ENCODE data around the gene KDM5B.

KDM5B gene

GRCh38 chr1:202692959-202693555, 115.2 kb downstream of the KDM5B start:
- no peaks in the 10 kb centered on the region for H3K9me3 ChIP-seq (ENCODE audit: control insufficient read depth in 5 of 5, low read length in 5 of 5)
- H3K36me3 ChIP-seq (ENCODE audit: control insufficient read depth in 5 of 5, insufficient read depth in 5 of 5, low read length in 5 of 5), result no peaks in the 10 kb centered on the region
- H3K9ac ChIP-seq (ENCODE audit: low read length in 5 of 5), result no peak overlapping the region
- H3K4me1 ChIP-seq (ENCODE audit: control insufficient read depth in 5 of 5, insufficient read depth in 5 of 5, low read length in 5 of 5), result no peaks in the 10 kb centered on the region
- H3K27me3 ChIP-seq (ENCODE audit: control insufficient read depth in 5 of 5, insufficient read depth in 4 of 5, low read length in 5 of 5), result peaks cover 12 to 59% (median 43%) of the 10 kb centered on the region in 5 donors
- no peak overlapping the region for H3K4me3 ChIP-seq (ENCODE audit: low read depth in 1 of 5, low read length in 5 of 5)
- H3K27ac ChIP-seq (ENCODE audit: low read depth, low read length), result no peak overlapping the region

DNA sequence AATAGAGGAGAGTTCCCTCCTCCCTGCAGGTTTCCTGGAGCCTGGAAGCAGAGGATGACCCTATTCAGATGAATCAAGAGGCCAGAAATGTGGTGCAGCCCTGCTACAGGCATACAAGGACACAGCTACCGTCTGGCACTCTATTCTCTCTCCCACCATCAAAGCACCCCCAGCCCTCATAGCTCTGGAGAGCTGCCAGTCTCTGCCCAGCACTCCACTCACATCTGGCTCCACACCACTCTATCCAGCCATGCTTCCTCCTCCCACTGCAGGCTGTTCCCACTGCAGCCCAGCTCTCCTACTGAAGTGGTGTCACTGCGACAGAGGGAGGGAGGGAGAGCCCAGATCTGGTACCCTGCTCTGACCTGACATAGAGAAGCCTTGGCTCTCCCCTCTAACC, 116.4 kb downstream of the KDM5B start:
- Histone ChIP-seq H3K9me3 (ENCODE audit: control insufficient read depth in 5 of 5, low read length in 5 of 5) (no peaks in the 10 kb centered on the region), H3K4me3 (ENCODE audit: low read depth in 1 of 5, low read length in 5 of 5) (no peak overlapping the region), H3K27ac (ENCODE audit: low read depth, low read length) (no peak overlapping the region), H3K9ac (ENCODE audit: low read length in 5 of 5) (no peak overlapping the region), H3K36me3 (ENCODE audit: control insufficient read depth in 5 of 5, insufficient read depth in 5 of 5, low read length in 5 of 5) (no peaks in the 10 kb centered on the region), H3K4me1 (ENCODE audit: control insufficient read depth in 5 of 5, insufficient read depth in 5 of 5, low read length in 5 of 5) (no peaks in the 10 kb centered on the region), H3K27me3 (ENCODE audit: control insufficient read depth in 5 of 5, insufficient read depth in 4 of 5, low read length in 5 of 5) (peaks cover 12 to 50% (median 41%) of the 10 kb centered on the region in 5 donors)

- Histone ChIP-seq H3K4me1 (ENCODE audit: control insufficient read depth in 5 of 5, insufficient read depth in 5 of 5, low read length in 5 of 5) (no peaks in the 10 kb centered on the region), H3K9ac (ENCODE audit: low read length in 5 of 5) (no peak overlapping the region), H3K27ac (ENCODE audit: low read depth, low read length) (no peak overlapping the region), H3K36me3 (ENCODE audit: control insufficient read depth in 5 of 5, insufficient read depth in 5 of 5, low read length in 5 of 5) (no peaks in the 10 kb centered on the region), H3K9me3 (ENCODE audit: control insufficient read depth in 5 of 5, low read length in 5 of 5) (no peaks in the 10 kb centered on the region), H3K4me3 (ENCODE audit: low read depth in 1 of 5, low read length in 5 of 5) (no peak overlapping the region), H3K27me3 (ENCODE audit: control insufficient read depth in 5 of 5, insufficient read depth in 4 of 5, low read length in 5 of 5) (peaks cover 8 to 51% (median 37%) of the 10 kb centered on the region in 5 donors)
These were observed 118.5 kb downstream of the KDM5B start for GRCh38 chr1:202689493-202690342.

GRCh38 chr1:202689082-202689481, 119.1 kb downstream of the KDM5B start:
- H3K27me3 ChIP-seq (ENCODE audit: control insufficient read depth in 5 of 5, insufficient read depth in 4 of 5, low read length in 5 of 5), result peaks cover 8 to 52% (median 37%) of the 10 kb centered on the region in 5 donors
- no peaks in the 10 kb centered on the region for H3K9me3 ChIP-seq (ENCODE audit: control insufficient read depth in 5 of 5, low read length in 5 of 5)
- H3K4me1 ChIP-seq (ENCODE audit: control insufficient read depth in 5 of 5, insufficient read depth in 5 of 5, low read length in 5 of 5), result no peaks in the 10 kb centered on the region
- no peaks in the 10 kb centered on the region for H3K36me3 ChIP-seq (ENCODE audit: control insufficient read depth in 5 of 5, insufficient read depth in 5 of 5, low read length in 5 of 5)
- H3K9ac ChIP-seq (ENCODE audit: low read length in 5 of 5), result no peak overlapping the region
- H3K4me3 ChIP-seq (ENCODE audit: low read depth in 1 of 5, low read length in 5 of 5), result no peak overlapping the region
- no peak overlapping the region for H3K27ac ChIP-seq (ENCODE audit: low read depth, low read length)

DNA sequence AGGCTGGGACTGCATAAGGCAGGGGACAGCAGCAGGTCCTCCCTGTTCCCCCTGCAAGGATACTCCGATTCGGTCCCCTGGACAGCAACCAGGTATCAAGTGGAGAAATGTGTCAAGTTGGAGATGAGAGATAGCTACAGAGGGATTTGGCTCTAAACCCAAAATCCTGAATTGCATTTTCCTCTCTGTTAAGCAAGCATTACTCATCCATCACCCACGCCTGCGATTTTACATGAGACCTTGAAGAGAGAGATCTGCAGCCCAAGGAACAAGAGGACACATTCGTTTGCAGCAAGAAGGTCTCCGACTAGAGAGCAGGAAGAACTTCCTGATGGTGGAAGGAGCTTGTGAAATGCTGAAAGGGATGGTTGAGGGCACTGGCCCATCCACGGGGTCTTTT, 119.8 kb downstream of the KDM5B start:
- no peak overlapping the region for H3K4me3 ChIP-seq (ENCODE audit: low read depth in 1 of 5, low read length in 5 of 5)
- no peak overlapping the region for H3K27ac ChIP-seq (ENCODE audit: low read depth, low read length)
- H3K9ac ChIP-seq (ENCODE audit: low read length in 5 of 5), result no peak overlapping the region
- H3K9me3 ChIP-seq (ENCODE audit: control insufficient read depth in 5 of 5, low read length in 5 of 5), result no peaks in the 10 kb centered on the region
- H3K4me1 ChIP-seq (ENCODE audit: control insufficient read depth in 5 of 5, insufficient read depth in 5 of 5, low read length in 5 of 5), result no peaks in the 10 kb centered on the region
- no peaks in the 10 kb centered on the region for H3K36me3 ChIP-seq (ENCODE audit: control insufficient read depth in 5 of 5, insufficient read depth in 5 of 5, low read length in 5 of 5)
- H3K27me3 ChIP-seq (ENCODE audit: control insufficient read depth in 5 of 5, insufficient read depth in 4 of 5, low read length in 5 of 5), result peaks cover 8 to 48% (median 34%) of the 10 kb centered on the region in 5 donors

DNA sequence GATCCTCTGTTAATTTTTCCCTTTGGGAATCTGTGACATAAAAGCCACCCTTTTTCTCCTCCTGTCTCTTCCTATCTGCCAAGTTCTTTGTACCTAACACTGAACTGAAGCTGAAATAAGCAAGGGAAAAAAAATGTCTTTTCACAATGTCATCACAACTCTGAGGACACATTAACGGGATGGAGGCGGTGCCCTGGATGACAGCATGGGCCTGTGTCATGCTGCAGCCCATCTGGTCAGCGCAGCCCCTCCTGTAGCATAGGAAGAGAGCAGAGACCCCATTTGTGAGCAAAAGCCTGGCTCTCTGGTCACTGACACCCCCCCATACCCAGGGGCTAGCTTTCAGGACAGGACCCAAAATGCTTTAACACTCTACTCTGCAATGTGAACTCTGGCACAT, 120.4 kb downstream of the KDM5B start:
- Histone ChIP-seq H3K4me3 (ENCODE audit: low read depth in 1 of 5, low read length in 5 of 5) (no peak overlapping the region), H3K27ac (ENCODE audit: low read depth, low read length) (no peak overlapping the region), H3K9ac (ENCODE audit: low read length in 5 of 5) (no peak overlapping the region), H3K36me3 (ENCODE audit: control insufficient read depth in 5 of 5, insufficient read depth in 5 of 5, low read length in 5 of 5) (no peaks in the 10 kb centered on the region), H3K4me1 (ENCODE audit: control insufficient read depth in 5 of 5, insufficient read depth in 5 of 5, low read length in 5 of 5) (no peaks in the 10 kb centered on the region), H3K27me3 (ENCODE audit: control insufficient read depth in 5 of 5, insufficient read depth in 4 of 5, low read length in 5 of 5) (peaks cover 8 to 53% (median 34%) of the 10 kb centered on the region in 5 donors), H3K9me3 (ENCODE audit: control insufficient read depth in 5 of 5, low read length in 5 of 5) (no peaks in the 10 kb centered on the region)

- Histone ChIP-seq H3K27me3 (ENCODE audit: control insufficient read depth in 5 of 5, insufficient read depth in 4 of 5, low read length in 5 of 5) (peaks cover 8 to 56% (median 34%) of the 10 kb centered on the region in 5 donors), H3K9me3 (ENCODE audit: control insufficient read depth in 5 of 5, low read length in 5 of 5) (no peaks in the 10 kb centered on the region), H3K4me1 (ENCODE audit: control insufficient read depth in 5 of 5, insufficient read depth in 5 of 5, low read length in 5 of 5) (no peaks in the 10 kb centered on the region), H3K27ac (ENCODE audit: low read depth, low read length) (no peak overlapping the region), H3K9ac (ENCODE audit: low read length in 5 of 5) (no peak overlapping the region), H3K4me3 (ENCODE audit: low read depth in 1 of 5, low read length in 5 of 5) (no peak overlapping the region), H3K36me3 (ENCODE audit: control insufficient read depth in 5 of 5, insufficient read depth in 5 of 5, low read length in 5 of 5) (no peaks in the 10 kb centered on the region)
These were observed 120.9 kb downstream of the KDM5B start for GRCh38 chr1:202687370-202687769.

- Histone ChIP-seq H3K36me3 (ENCODE audit: control insufficient read depth in 5 of 5, insufficient read depth in 5 of 5, low read length in 5 of 5) (no peaks in the 10 kb centered on the region), H3K4me3 (ENCODE audit: low read depth in 1 of 5, low read length in 5 of 5) (no peak overlapping the region), H3K4me1 (ENCODE audit: control insufficient read depth in 5 of 5, insufficient read depth in 5 of 5, low read length in 5 of 5) (no peaks in the 10 kb centered on the region), H3K9ac (ENCODE audit: low read length in 5 of 5) (no peak overlapping the region), H3K9me3 (ENCODE audit: control insufficient read depth in 5 of 5, low read length in 5 of 5) (no peaks in the 10 kb centered on the region), H3K27ac (ENCODE audit: low read depth, low read length) (no peak overlapping the region), H3K27me3 (ENCODE audit: control insufficient read depth in 5 of 5, insufficient read depth in 4 of 5, low read length in 5 of 5) (peaks cover 16 to 60% (median 38%) of the 10 kb centered on the region in 5 donors)
These were observed 122.6 kb downstream of the KDM5B start for GRCh38 chr1:202685641-202686040.

- H3K4me1 ChIP-seq (ENCODE audit: control insufficient read depth in 5 of 5, insufficient read depth in 5 of 5, low read length in 5 of 5), result no peaks in the 10 kb centered on the region
- no peak overlapping the region for H3K27ac ChIP-seq (ENCODE audit: low read depth, low read length)
- H3K27me3 ChIP-seq (ENCODE audit: control insufficient read depth in 5 of 5, insufficient read depth in 4 of 5, low read length in 5 of 5), result peaks cover 17 to 58% (median 35%) of the 10 kb centered on the region in 5 donors
- H3K4me3 ChIP-seq (ENCODE audit: low read depth in 1 of 5, low read length in 5 of 5), result no peak overlapping the region
- no peaks in the 10 kb centered on the region for H3K9me3 ChIP-seq (ENCODE audit: control insufficient read depth in 5 of 5, low read length in 5 of 5)
- H3K9ac ChIP-seq (ENCODE audit: low read length in 5 of 5), result no peak overlapping the region
- H3K36me3 ChIP-seq (ENCODE audit: control insufficient read depth in 5 of 5, insufficient read depth in 5 of 5, low read length in 5 of 5), result no peaks in the 10 kb centered on the region
These were observed 123.5 kb downstream of the KDM5B start for GRCh38 chr1:202684716-202685115.

DNA sequence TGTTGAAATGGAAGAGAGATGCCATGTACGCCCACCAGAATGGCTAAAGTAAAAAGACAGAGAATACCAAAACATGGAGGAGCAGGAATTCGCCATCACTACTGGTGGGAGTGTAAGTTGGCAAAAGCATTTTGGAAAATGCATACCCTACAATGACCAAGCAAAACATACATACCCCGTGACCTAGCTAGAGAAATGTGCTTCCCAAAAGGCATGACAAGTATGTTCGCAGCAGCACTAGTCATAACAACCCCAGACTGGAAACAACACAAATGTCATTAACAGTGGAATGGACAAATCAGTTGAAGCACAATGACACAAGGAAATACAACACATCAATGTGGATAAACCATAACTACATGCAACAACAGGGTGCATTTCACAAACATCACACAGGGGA, 125.2 kb downstream of the KDM5B start:
- H3K27me3 ChIP-seq (ENCODE audit: control insufficient read depth in 5 of 5, insufficient read depth in 4 of 5, low read length in 5 of 5), result peaks cover 17 to 48% (median 30%) of the 10 kb centered on the region in 5 donors
- H3K36me3 ChIP-seq (ENCODE audit: control insufficient read depth in 5 of 5, insufficient read depth in 5 of 5, low read length in 5 of 5), result no peaks in the 10 kb centered on the region

More for the DNA sequence above, 125.2 kb downstream of the KDM5B start:
- Histone ChIP-seq H3K9ac (ENCODE audit: low read length in 5 of 5) (no peak overlapping the region), H3K4me3 (ENCODE audit: low read depth in 1 of 5, low read length in 5 of 5) (no peak overlapping the region), H3K27ac (ENCODE audit: low read depth, low read length) (no peak overlapping the region), H3K4me1 (ENCODE audit: control insufficient read depth in 5 of 5, insufficient read depth in 5 of 5, low read length in 5 of 5) (no peaks in the 10 kb centered on the region), H3K9me3 (ENCODE audit: control insufficient read depth in 5 of 5, low read length in 5 of 5) (peaks cover 0 to 3% (median 0%) of the 10 kb centered on the region in 5 donors)
